ENCODE results near the gene DESI2.

GRCh38 chr1:244710474-244711062 is 57.6 kb downstream of the DESI2 start:
- TF ChIP-seq CTCF (IDR thresholded peaks at IDR 0.05; ENCODE audit: insufficient read depth, low read length, poor library complexity, severe bottlenecking) (no peak), EZH2phosphoT487 (conservative IDR thresholded peaks at IDR 0.05; ENCODE audit: low read length) (no peak)

Data from SU-DHL-6 (cell line).